Hepatocyte (in vitro differentiated cells): ENCODE data around the gene RASGRF2.

Source experiments
- EZH2 ChIP-seq: fragments of 200-600 bp; sonication (generic); IDR thresholded peaks from 2 replicates; pipeline ENCODE4 v1.6.1; 2016; ENCODE audit warnings: antibody characterized with exemption, mild to moderate bottlenecking, borderline replicate concordance
- EZH2phosphoT487 ChIP-seq: fragments of 200-600 bp; sonication (generic); IDR thresholded peaks from one replicate; pipeline ENCODE4 v1.6.1; 2018; ENCODE audit warnings: antibody characterized with exemption, mild to moderate bottlenecking, low read depth, moderate library complexity; ENCODE audit not compliant: unreplicated experiment, severe bottlenecking
- TF ChIP-seq, protein P1 (sequence below): fragments of 200-600 bp; sonication (generic); IDR thresholded peaks from 2 replicates; pipeline ENCODE4 v1.5.1; 2016; ENCODE audit warnings: antibody characterized with exemption, mild to moderate bottlenecking; ENCODE audit not compliant: poor library complexity

DNA sequence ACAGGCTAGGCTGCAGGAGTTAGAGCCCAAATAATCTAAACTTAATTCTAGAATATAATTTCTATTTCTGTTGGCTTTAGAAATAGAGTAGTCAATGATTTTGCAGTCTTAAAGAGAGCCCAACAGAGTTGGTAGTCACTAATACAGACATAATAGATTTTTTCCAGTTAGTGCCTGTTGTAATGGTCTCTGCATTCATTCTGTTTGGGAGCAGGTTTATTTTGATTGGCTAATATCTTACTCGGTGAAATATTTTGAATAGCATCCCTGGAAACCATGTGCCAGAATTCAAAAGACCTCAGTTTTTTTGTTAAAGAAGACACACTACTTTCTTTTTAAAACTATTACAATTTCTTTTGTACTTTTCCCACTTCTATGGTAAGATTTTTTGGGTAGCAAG is 107.2 kb downstream of the RASGRF2 start:
- TF ChIP-seq, protein P1, sequence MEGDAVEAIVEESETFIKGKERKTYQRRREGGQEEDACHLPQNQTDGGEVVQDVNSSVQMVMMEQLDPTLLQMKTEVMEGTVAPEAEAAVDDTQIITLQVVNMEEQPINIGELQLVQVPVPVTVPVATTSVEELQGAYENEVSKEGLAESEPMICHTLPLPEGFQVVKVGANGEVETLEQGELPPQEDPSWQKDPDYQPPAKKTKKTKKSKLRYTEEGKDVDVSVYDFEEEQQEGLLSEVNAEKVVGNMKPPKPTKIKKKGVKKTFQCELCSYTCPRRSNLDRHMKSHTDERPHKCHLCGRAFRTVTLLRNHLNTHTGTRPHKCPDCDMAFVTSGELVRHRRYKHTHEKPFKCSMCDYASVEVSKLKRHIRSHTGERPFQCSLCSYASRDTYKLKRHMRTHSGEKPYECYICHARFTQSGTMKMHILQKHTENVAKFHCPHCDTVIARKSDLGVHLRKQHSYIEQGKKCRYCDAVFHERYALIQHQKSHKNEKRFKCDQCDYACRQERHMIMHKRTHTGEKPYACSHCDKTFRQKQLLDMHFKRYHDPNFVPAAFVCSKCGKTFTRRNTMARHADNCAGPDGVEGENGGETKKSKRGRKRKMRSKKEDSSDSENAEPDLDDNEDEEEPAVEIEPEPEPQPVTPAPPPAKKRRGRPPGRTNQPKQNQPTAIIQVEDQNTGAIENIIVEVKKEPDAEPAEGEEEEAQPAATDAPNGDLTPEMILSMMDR: no peak
- TF ChIP-seq EZH2phosphoT487 (no peak), EZH2 (no peak)
